GM12875 (cell line): ENCODE data around the gene C18orf32.

Source experiments
- H3K4me3 ChIP-seq: one replicate; pipeline ENCODE4 v1.5.1; 2011; ENCODE audit warnings: low read depth, low read length, control low read depth
- CTCF ChIP-seq: IDR thresholded peaks from 2 replicates; pipeline ENCODE4 v1.5.1; 2011; ENCODE audit warnings: low read depth, mild to moderate bottlenecking, control low read depth, inconsistent platforms, low read length, moderate library complexity, borderline replicate concordance; ENCODE audit not compliant: insufficient read depth

The C18orf32 gene

GRCh38 chr18:49435170-49435569 is 51.9 kb downstream of the C18orf32 start:
- no peak for TF ChIP-seq CTCF
- no peak overlapping the region for H3K4me3 ChIP-seq

- H3K4me3 ChIP-seq = no peak overlapping the region
- no peak for TF ChIP-seq CTCF
These were observed 54.4 kb downstream of the C18orf32 start for GRCh38 chr18:49432602-49433001.

GRCh38 chr18:49431165-49431962 is 55.7 kb downstream of the C18orf32 start:
- H3K4me3 ChIP-seq = no peak overlapping the region
- TF ChIP-seq CTCF = no peak
